ENCODE data around the gene ATP11A.

ATP11A gene

DNA sequence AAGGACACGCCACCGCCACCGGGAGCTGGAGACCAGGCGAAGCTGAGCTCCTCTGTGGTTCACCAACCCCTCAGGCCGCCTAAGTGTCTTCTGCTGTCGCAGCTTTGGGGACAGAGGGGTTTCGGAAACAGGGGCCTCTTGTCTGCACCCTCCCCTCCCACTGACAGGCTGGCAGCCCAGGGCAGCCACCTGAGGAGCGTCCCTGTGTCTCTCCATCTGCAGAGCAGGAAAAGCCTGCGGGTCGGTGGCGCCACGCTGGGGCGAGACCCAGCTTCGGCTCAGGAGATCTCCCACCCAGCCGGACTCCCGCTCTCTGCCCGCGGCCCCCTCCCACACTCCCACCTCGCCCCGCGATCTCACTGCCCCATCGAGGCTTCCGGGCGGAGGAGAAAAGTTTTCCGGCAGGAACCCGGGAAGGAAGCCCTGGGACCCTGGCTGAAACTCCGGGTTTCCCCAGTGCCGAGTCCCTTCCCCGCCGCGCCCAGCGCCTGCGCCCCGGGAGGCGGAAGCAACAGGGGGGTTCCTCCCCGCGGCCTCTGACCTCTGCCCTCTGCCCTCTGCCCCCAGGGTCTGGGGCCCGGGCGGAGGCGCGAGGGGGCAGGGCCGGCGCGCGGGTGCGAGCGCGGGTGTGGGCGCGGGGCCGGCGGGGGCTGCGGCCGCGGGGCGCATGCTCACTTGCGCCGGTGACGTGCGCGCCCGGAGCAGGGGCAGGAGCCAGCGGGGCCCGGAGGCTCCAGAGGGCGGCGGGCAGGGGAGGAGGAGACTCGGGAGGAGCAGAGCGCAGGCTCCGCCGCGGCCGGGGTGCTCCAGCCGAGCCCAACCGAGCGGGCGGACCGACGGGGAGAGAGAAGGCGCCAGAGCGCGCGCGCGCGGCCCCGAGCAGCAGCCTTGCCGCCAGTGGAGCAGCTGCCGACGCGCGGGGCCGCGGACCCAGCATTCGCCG lies at the start of gene ATP11A:
Gene ATP11A, plus strand, starts transcription at position 736 of the 943 bp plus-strand sequence. CDS start 379 bp downstream, outside the sequence.
- peak; percentile 94 for DNase-seq

DNA sequence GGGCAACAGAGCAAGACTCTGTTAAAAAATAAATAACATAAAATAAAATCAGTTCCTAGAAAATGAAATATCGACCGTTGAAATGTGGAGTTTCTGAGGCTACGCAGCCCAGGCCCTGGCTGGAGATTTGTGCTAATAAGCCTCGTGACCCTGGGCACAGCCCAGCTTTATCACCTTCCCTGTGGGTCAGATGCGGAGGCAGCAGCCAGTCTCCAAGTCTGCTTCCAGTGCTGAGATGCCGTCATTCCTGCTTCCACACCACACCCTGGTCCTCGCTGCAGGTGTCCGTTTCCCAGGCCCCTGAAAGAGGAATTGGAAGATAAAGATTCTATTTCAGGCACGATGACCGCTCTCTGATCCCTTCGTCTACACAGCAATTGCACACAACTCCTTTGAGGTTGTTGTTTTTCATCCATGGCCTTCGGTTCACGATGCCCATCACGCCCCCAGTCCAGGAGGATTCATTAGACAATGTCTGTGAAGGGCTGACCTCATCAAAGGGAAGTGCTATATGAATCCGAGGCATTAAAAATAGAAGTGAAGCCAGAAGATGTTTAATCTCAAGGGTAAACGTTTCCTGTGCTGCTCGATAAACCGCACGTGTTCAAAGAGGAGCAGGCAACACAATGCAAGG lies 48.3 kb upstream of the ATP11A start:
- no peak for DNase-seq

DNA sequence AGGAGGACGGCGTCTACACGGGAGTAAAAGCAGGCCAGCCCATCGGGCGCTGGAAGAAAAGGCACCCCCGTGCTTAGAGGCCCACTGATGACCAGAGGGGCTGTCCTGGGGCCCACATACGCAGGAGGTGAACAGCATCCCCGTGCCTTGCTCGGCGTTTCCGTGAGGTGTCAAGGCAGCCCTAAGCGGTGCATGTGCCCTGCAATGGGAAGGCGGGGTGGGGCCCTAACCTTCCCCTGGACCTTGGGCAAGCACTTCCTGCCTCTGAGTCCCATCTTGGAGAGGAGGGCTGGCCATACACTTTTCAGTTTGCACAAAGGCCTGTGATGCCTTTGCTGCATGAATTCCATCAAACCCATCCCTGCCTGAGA lies 47.8 kb upstream of the ATP11A start:
- DNase-seq = no peak

DNA sequence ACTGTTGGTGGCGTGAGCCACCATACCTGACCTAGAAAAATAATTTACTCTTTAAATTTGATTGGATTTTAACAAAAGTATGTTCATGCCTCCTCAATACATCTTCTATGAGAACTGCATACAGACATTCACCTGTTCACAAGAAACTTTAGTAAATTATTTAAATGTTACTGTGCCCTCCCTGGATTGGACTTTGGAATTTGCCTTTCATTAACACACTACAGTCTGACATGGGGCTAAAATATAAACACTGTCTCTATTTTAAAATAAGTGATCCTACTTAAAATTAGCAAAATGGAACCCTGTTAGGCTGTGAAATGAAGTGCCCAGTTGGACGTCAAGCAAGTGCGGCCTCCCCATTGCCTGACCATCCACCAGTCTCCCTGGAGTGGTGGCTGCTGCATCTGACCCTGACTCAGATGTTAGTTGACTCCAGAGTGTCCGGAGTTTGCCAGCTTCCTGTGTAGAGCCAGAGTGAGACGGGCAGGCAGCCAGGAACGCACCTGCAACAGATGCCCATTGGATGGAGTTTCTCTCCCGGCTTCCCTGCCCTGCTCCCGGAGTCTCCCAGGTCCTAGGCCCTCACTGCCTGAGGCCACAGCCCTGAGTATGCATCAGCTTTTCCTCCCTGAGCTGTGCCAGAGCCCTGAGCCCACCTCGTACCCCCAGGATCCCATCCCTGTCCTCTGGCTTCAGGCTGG lies 45.9 kb upstream of the ATP11A start:
- peak; percentile 54 for DNase-seq

DNA sequence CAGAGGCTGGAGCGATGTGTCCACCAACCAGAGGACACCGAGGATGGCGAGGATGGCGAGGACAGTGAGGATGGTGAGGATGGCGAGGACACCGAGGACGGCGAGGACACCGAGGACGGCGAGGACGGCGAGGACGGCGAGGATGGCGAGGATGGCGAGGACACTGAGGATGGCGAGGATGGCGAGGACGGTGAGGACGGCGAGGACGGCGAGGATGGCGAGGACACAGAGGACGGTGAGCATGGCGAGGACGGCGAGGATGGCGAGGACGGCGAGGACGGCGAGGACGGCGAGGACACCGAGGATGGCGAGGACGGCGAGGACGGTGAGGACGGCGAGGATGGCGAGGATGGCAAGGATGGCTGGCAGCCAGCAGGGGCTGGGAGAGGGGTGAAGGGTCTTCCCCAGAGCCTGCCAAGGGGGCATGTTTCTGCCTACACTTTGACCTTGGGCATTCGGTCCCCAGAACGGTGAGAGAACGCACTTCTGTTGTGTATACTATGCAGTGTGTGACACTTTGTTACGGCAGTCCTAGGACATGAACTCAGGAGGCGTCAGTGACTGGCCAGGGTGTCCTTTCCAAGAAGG lies 44.4 kb upstream of the ATP11A start:
- no peak for DNase-seq

DNA sequence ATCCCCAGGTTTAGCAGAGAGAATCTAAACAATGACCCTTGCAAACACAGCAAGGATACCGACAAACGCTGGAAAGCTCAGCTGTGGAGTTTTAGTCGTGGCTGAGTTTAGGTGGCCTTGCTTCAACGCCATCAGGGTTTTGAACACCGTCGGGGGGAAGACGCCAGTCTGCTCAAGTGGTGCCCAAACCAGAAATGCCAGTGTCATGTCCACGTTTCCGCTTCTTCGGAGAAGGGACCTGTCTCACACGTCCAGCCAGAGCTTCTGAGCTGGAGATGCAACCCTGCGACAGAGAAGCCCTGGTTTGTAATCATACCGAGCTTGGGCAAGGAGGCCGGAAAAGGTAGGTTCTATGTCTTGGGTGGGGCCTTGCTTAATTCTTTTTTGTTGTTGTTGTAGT lies 42.6 kb upstream of the ATP11A start:
- DNase-seq = no peak

DNA sequence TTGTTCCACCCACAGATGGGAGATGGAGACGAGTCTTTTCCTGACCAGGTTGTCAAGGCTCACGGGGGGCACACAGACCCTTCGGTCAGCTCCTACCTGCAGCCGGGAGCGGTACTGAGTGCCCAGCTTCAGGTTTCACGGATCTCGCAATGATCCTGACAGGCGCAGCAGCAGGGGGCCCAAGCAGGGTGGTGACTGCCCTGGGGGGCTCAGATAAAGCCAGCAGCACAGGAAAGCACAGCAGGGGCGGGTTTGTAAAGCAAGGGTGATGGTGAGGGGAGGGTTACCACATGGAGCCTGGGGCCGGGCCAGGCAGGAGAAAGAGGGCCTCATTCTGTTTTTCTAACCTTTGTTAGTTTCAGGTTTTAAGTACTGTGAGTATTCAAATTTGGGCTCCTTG lies 41.7 kb upstream of the ATP11A start:
- DNase-seq = no peak

DNA sequence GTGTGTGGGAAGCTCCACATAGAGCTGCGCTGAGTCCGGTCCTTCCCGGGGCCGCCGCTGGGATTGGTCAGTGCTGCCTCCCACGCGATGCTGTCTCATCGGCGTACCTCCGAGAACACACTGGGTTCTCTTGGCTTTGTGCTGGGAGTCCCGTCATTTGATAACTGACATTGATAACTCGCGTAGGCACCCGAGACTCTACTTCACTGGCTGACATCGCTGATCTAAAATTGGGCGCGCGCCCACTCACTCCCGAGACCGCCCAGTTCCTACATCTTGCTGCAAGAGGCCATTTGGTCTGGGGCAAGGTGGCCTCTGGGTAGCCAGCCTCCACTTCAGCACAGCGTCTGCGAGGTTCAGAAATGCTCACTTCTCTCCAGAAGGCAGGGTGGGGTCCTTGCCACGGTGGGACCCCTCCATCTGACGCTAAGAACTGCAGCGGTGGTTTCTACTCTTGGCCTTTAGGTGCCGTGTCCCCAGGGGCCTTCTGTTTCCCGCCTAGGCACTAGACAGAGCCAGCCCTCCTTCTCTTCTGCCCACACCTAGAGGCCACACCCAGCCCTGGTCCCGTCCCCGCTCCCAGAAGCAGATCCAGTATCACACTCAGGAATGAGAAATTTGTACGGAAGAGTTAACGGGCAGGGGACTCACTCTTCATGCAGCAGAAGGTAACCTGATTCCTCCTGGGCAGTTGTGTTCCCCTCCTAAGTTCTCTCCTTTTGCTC lies 40.7 kb upstream of the ATP11A start:
- no peak for DNase-seq

DNA sequence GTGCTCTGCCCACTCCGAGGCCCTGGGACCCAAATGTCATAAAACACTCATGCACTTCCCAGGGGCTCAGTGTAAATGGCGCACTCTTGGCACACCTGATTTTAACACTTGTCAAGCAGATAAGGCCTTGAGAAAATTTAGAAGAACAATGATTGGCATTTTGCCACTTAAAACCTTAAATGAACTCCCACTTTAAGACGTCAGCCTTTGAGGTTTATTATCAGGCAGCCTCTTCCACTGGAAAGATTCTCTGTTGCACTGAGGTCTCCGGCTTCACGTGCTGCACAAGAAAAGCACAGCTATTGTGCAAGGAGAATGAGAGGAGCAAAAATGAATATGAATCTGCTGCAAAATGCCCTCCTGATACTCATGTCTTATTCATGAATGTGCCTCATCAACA lies 38.5 kb upstream of the ATP11A start:
- DNase-seq = no peak

DNA sequence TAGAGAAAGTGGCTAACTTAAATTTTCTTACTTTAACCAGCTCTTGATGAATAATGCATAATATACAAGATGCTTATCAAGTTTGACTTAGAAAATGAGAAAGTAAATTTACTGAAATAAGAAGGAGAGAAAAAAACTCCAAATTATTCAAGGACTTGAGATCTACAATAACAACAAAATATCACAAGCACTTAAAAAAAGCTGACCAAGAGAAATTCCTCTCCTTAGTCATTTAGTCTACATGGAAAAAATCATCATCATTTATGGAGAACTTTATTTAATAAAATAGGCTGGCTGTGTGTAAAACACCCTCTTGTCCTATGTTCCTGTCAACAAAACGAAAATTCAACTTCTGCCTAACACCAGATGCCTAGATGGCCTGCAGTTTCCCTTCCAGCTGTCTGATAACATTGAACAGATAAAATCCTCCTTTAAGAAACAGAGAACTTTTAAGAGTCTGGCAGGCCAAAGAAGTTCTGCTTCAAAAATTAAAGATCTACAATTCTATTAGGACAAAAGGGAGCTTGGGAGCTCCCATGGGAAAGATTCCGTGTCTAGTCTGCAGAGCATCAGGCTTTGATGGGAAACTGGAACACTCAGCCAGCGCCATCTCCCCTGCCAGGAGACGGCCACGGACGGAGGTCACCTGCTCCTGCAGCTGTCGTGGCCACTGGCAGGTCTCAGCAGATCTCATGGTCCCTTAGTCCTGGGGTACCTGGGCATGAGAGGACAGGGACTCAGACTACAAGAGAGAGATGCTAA lies 37.9 kb upstream of the ATP11A start:
- DNase-seq = no peak

DNA sequence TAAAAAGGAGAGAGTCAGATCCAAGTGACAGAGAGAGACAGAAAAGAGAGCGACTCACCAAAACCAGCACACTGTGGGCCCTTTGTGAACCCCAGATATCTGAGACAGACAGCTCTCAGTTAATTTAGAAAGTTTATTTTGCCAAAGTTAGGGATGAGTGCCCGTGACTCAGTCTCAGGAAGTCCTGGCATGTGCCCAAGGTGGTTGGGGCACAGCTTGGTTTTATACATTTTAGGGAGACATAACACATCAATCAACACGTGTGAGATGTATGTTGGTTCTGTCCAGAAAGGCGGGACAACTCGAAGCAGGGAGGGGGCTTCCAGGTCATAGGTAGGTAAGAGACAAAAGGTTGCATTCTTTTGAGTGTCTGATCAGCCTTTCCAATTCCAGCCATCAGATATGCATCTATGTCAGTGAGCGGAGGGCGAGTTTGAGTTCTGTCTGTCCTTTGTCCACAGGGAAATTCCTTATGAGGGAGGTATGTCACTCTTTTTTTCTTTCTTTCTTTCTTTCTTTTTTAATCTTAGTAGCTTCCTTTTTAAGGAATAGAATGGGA lies 37.2 kb upstream of the ATP11A start:
- DNase-seq = no peak

DNA sequence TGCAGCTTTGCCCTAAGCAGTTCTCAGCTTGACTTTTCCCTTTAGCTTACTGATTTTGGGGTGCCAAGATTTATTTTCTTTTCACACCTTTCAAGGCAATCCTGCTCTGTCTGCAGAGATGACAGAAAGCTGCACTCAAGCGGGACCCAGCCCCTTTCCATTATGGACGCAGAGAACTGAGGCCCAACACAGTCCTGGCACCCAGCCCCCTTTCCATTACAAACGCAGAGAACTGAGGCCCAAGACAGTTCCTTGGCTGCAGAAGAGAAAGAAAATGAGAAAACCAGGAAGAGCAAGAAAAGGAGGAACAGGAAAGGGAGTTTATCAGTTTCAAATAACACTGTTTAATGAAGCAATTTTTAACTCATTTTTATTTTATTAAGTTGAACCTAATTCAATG lies 36.8 kb upstream of the ATP11A start:
- no peak for DNase-seq

DNA sequence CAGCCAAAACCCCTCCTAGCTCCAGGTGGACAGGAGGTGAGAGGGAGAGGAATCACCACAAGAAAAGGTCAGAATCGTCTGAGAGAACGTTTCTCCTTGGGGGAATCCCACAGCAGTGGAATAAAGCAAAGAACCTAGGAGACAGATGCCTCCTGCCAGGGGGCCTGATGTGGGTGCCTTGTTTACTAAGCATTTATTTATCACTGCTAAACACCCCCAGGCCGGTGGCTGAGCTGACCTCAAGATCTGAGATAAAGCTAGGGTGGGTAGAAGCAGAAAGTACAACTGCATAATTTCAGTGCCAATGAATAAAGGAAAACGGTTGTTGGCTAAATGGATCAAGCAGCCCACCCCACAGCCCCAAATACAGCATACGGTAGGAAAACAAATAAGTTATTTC lies 33.9 kb upstream of the ATP11A start:
- no peak for DNase-seq

DNA sequence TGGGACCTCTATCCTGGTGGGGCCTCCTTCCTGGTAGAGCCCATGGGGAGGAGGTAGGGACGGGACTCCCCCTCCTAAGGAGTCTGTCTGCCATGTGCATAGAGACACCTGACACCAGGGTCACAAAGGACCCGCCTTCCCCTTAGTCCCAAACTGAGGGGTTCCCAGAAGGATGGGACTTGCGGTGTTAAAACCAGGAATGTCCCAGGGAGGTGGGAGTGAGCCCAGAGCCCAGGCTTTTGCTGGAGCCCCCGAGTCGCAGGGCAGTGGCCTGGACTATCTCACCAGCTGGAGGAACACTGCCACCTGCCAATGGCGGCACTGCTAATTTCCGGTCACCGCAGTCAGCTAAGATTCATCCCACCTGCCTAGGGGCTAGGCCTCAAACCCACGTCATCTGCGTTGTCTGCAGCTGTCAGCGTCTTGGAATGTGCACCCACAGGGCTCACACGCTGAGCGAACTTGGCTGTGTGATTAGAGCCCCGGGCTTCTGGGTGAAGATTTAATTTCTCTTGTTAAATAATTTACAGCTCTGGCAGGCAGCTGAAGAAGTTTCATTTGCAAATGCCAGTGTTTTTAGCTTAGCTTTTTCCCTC lies 31.9 kb upstream of the ATP11A start:
- no peak for DNase-seq

DNA sequence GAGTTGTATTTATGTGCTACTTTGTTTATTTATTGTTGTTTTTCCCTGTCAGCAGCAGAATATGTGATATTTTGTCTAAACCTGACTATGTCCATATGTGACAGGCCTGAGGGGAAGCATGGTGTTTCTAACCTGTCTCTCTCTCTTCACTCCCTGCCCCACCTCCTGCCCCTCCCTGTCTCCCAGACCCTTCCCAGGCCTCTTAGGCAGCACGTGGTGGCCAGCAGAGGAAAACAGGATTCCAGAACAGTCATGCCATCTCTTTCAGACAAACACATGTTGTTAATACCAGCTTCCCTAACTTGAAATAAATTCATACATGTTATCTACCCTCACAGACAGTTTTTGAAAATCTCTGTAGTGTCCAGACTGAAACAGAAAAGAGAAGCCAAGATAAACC lies 31.0 kb upstream of the ATP11A start:
- no peak for DNase-seq

DNA sequence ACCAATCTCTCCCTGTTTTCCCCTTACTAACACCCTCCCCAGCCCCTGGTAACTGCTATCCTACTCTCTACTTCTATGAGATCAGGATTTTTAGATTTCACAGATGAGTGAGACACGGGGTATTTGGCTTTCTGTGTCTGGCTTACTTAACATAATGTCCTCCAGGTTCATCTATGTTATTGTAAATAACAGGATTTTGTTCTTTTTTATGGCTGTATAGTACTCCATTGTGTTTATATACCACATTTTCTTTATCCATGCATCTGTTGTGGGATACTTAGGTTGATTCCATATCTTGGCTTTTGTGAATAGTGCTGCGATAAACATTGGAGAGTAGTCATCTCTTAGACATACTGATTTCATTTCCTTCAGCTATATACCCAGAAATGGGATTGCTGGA lies 28.5 kb upstream of the ATP11A start:
- no peak for DNase-seq

DNA sequence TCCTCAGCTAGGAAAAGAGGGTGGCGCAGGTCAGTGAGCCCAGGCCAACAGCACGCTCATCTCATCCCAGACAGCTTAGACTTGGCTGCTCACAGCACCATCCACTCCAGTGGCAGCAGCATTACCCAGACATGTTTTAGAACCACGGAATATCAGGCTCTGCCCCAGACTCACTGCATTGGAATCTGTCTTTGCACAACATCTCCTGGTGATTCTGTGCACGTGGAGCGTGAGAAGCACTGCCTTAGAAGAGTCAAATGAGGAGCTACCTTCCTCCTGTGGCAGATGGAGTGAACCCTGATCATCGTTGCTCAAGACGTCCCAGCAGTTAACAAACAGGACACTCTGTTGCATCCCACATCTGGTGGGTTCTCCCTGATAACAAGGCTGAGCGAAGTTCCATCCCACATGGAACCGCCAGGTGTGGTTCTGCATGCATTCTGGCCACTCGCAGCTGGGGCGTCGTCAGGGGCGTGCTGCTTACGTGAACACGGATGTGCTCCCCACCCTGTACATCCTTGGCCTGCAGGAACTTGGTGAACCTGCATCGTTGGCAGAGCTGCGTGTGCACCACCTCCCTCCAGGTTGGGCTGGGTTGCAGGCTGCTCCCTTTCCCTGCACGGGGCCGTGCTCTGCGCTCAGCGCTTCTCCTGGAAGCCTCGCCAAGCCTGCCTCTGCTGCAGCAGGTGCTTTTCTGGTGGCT lies 25.2 kb upstream of the ATP11A start:
- no peak for DNase-seq

DNA sequence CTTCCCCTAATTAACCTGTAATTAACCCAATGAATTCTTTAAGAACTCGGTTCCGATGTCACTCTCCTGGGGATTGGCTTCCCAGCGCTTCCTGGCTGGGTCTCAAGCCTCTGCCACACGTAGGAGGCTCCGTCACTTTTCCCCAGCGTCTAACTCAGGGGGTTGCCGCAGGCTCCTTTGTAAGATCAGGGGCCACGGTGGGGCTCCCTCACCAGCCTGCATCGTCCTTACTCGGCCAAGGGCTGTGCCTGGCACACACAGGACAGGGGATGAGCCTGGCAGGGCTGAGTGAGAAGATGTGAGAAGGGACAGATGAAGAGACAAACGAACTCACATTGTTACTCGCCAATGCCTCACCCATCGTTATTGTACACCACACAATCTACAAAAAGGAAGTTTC lies 20.9 kb upstream of the ATP11A start:
- no peak for DNase-seq

DNA sequence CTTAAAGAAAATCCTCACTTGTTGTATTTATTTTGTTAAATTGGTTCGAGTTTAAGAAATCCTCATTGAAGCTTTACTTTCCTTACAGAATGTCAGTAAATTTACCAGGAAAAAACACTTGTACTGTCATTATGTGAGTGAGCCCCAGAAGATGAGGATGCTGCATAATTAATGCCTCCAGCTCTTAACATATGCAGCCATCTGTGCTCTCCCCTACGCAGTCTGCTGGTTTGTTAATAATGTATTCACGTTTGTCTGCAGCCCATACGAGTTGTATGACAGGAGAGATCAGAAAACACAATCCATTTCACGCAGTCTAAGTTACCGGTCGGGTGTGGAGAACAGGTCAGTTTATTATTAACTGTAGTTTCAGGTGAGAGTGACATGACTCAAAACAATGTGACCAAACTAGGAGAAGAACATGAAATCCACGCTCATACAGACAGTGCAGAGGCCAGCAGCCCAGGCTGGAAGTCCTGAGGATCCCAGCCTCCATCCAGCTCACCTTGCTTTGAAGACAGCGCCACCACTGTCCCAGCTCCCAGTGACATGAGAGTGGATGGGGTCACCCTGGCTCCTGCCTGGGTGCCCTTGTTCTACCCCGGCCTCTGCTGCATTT lies 19.8 kb upstream of the ATP11A start:
- no peak for DNase-seq

DNA sequence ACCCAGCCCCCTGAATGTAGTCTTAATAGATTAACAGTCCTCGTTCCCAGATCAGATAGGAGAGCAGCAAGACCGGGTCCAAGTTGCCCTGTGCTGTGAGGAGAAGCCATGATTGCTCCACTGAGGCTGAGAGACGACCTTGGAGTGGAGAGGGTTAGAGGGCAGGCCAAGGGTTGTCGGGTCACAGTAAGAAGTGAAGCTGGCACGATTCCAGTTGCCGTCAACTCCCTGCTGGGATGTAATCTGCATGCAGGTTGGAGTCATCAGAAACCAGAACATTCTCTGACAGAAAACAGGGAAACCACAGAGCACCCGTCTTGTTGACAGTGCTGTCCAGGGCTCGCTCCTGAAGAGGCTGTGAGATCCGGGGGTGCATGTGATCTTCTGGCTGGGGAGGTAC lies 19.0 kb upstream of the ATP11A start:
- no peak for DNase-seq

Data from NCI-H1105 (cell line).